Esophagus squamous epithelium (tissue), 5 donors: Measurements from ENCODE around the gene NPPA. TPM values are rescaled to one million over a fixed set of nuclear protein-coding genes. Genes with fewer than 3 reads are reported as not detected.

Experiments
- DNase-seq: peaks from one replicate; lab custom pipeline; 2025; lab: John Stamatoyannopoulos, UW
- H3K27ac ChIP-seq, 4 donors: fragments of 200-600 bp; sonication (generic); one replicate each; pipeline ENCODE4 v1.5.1; 2016 to 2019; ENCODE audit warnings: mild to moderate bottlenecking in 1 of 4
- H3K27me3 ChIP-seq, 4 donors: fragments of 200-600 bp; sonication (generic); 1 replicate in 3 of 4; 2 replicates in 1 of 4; pipeline versions ENCODE4 v1.5.1 to v1.6.0; 2017 to 2021; ENCODE audit warnings: antibody characterized with exemption in 1 of 4
- H3K36me3 ChIP-seq, 3 donors: fragments of 200-600 bp; sonication (generic); one replicate each; pipeline ENCODE4 v1.5.1; 2016 to 2019
- H3K4me1 ChIP-seq, 3 donors: fragments of 200-600 bp; sonication (generic); one replicate each; pipeline ENCODE4 v1.5.1; 2017 to 2019
- H3K4me3 ChIP-seq, 4 donors: fragments of 200-600 bp; sonication (generic); 1 replicate in 3 of 4; 2 replicates in 1 of 4; pipeline ENCODE4 v1.5.1; 2016 to 2019; ENCODE audit warnings: mild to moderate bottlenecking in 2 of 4, moderate library complexity in 1 of 4
- H3K9me3 ChIP-seq, 3 donors: fragments of 200-600 bp; sonication (generic); one replicate each; pipeline ENCODE4 v1.5.1; 2016 to 2019
- CTCF ChIP-seq, 6 experiments: fragments of 450-650 bp in 4 of 6; fragments of 200-600 bp in 2 of 6; sonication (generic) in 2 of 6; IDR thresholded peaks; one replicate each; pipeline ENCODE4 v1.5.1; 2016 to 2019; ENCODE audit warnings: antibody characterized with exemption in 6 of 6, mild to moderate bottlenecking in 4 of 6, moderate library complexity in 4 of 6
- POLR2A ChIP-seq, 4 donors: fragments of 450-650 bp; IDR thresholded peaks; one replicate each; pipeline ENCODE4 v1.6.1; 2017; ENCODE audit warnings: antibody characterized with exemption in 4 of 4, mild to moderate bottlenecking in 4 of 4, moderate library complexity in 3 of 4
- WGBS, 2 donors: methylation state at CpG; one replicate each; pipeline ENCODE4 v1.1.5; 2018; 5-methylcytosine and 5-hydroxymethylcytosine counted together
- intact Hi-C: fragments of 100-400 bp; cut with DNase I; formaldehyde crosslinking; loops from one replicate; pipeline ENCODE4 v1.15.0; 2022
- total RNA-seq, 4 donors: library from RNA; depleted of rRNA; stranded (reverse); fragments of >200 nt; gene quantifications; one replicate each; pipeline ENCODE4 v1.1.0, GENCODE V29; 2016
- donor health status: DM: yes; HTN: yes; CAD: no.

NPPA gene
- total RNA-seq, 4 donors from 2014 or later: not detected

- Histone ChIP-seq H3K27ac (no peak overlapping the region), H3K27me3 (no peaks in the 10 kb centered on the region), H3K4me1 (no peaks in the 10 kb centered on the region), H3K4me3 (no peak overlapping the region), H3K9me3 (no peaks in the 10 kb centered on the region), H3K36me3 (peaks cover 37 to 100% (median 81%) of the 10 kb centered on the region in 3 donors)
- intact Hi-C loops: loop anchor here (10.0 kb wide), 1 partner anchor 127 kb away; no protein-coding TSS in a partner anchor
- 81 to 88% methylated on average over 8 of the region's 11 CpGs for WGBS, 2 donors
- DNase-seq: no peak
- TF ChIP-seq POLR2A (IDR thresholded peaks at IDR 0.05) (no peak), CTCF (IDR thresholded peaks at IDR 0.05) (no peak)
Observed at GRCh38 chr1:11837767-11838348, 9.7 kb downstream of the NPPA start.

- WGBS, 2 donors: 82 to 87% methylated on average over 3 to 17 of the region's 36 CpGs
Observed at GRCh38 chr1:11836955-11837766, 10.4 kb downstream of the NPPA start.

GRCh38 chr1:11835441-11836225 lies 11.9 kb downstream of the NPPA start:
- no peak overlapping the region for H3K4me3 ChIP-seq
- peaks cover 28 to 100% (median 74%) of the 10 kb centered on the region in 3 donors for H3K36me3 ChIP-seq
- 88 to 90% methylated on average over 12 to 20 of the region's 28 CpGs for WGBS, 2 donors

More at GRCh38 chr1:11836955-11837766, 10.4 kb downstream of the NPPA start:
- H3K9me3 ChIP-seq: no peaks in the 10 kb centered on the region
- no peaks in the 10 kb centered on the region for H3K4me1 ChIP-seq
- no peaks in the 10 kb centered on the region for H3K27me3 ChIP-seq
- H3K27ac ChIP-seq: no peak overlapping the region
- no peak for DNase-seq
- peaks cover 37 to 100% (median 83%) of the 10 kb centered on the region in 3 donors for H3K36me3 ChIP-seq
- H3K4me3 ChIP-seq: no peak overlapping the region
- no peak for TF ChIP-seq CTCF (IDR thresholded peaks at IDR 0.05)
- no peak for TF ChIP-seq POLR2A (IDR thresholded peaks at IDR 0.05)
- intact Hi-C loops: loop anchor here (10.0 kb wide), 1 partner anchor 128 kb away; no protein-coding TSS in a partner anchor

GRCh38 chr1:11833900-11834299 lies 13.7 kb downstream of the NPPA start:
- intact Hi-C loops: loop anchor here (10.0 kb wide), 1 partner anchor 131 kb away; no protein-coding TSS in a partner anchor
- Histone ChIP-seq H3K9me3 (no peaks in the 10 kb centered on the region), H3K4me1 (no peaks in the 10 kb centered on the region), H3K36me3 (peaks cover 36 to 100% (median 66%) of the 10 kb centered on the region in 3 donors), H3K4me3 (no peak overlapping the region), H3K27me3 (no peaks in the 10 kb centered on the region), H3K27ac (no peak overlapping the region)
- TF ChIP-seq CTCF (IDR thresholded peaks at IDR 0.05) (no peak), POLR2A (IDR thresholded peaks at IDR 0.05) (no peak)
- no peak for DNase-seq
- 93 to 95% methylated on average over 12 to 13 of the region's 13 CpGs for WGBS, 2 donors

More at GRCh38 chr1:11835441-11836225, 11.9 kb downstream of the NPPA start:
- TF ChIP-seq CTCF (IDR thresholded peaks at IDR 0.05) (no peak), POLR2A (IDR thresholded peaks at IDR 0.05) (no peak)
- Histone ChIP-seq H3K27ac (no peak overlapping the region), H3K27me3 (no peaks in the 10 kb centered on the region), H3K9me3 (no peaks in the 10 kb centered on the region), H3K4me1 (no peaks in the 10 kb centered on the region)
- intact Hi-C loops: loop anchor here (10.0 kb wide), 1 partner anchor 129 kb away; no protein-coding TSS in a partner anchor
- no peak for DNase-seq
